Central memory CD8-positive, alpha-beta T cell (primary cell): ENCODE results near the gene HYAL1.

Experiments used
- ATAC-seq: fragments of 150-1000 bp; cut with Tn5 transposase; replicated peaks from 2 replicates; pipeline ENCODE4 v1.10.0; 2022; ENCODE audit warnings: mild to moderate bottlenecking, moderate FRiP score, moderate number of reproducible peaks; ENCODE audit not compliant: poor library complexity, severe bottlenecking; ENCODE audit errors: extremely low read depth
- DNase-seq, 2 donors: peaks; one replicate each; pipeline ENCODE4 v3.0.0; 2021; ENCODE audit warnings: low spot score in 2 of 2
- H3K27ac Mint-ChIP-seq: one replicate; pipeline ENCODE4 v1.8.0; 2022; ENCODE audit warnings: low read depth, mild to moderate bottlenecking, moderate library complexity, mixed read lengths
- H3K27me3 Mint-ChIP-seq: one replicate; pipeline ENCODE4 v1.8.0; 2022; ENCODE audit warnings: mixed read lengths
- H3K36me3 Mint-ChIP-seq: one replicate; pipeline ENCODE4 v1.8.0; 2022; ENCODE audit warnings: mild to moderate bottlenecking, moderate library complexity, mixed read lengths; ENCODE audit not compliant: insufficient read depth
- H3K4me1 Mint-ChIP-seq: one replicate; pipeline ENCODE4 v1.8.0; 2022; ENCODE audit warnings: mixed read lengths
- H3K4me3 Mint-ChIP-seq: one replicate; pipeline ENCODE4 v1.8.0; 2022; ENCODE audit warnings: mild to moderate bottlenecking, moderate library complexity, mixed read lengths
- H3K9me3 Mint-ChIP-seq: one replicate; pipeline ENCODE4 v1.8.0; 2022; ENCODE audit warnings: mixed read lengths

The HYAL1 gene

DNA sequence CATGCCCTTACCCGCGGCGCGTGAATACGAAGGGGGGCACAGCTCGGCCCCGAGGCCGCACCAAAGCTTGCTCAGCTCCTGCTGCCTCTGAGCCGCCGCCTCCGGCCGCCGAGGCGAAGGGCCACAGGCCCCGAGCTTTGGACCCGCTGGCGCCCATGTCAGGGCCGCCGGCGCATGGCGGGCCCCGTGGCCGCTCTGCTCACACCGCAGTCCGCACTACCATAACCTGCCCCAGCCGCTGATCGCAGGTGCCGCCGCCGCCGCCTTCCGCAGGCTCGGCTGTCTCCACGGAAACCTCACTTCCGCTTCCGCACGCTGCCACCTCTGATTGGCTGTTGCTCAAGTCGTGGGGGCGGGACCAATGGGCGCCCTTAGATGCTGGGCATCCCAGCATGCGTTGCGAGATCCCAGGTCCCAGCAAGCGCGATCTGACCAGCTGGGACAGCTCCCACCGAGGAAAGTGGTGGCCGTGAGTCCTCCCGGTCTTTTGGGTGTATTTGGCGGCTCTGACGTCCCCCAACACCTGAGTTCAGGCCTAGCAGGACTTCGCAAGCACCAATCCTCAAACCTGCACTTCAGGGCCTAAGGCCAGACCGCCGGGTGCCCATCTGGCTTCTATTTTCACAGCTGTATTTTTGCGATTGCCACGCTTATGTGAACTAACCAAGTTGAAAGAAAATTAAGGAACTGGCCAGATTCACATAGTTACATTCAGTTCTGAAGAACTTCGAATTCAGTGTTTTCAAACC is 24.7 kb upstream of the HYAL1 start, which contains the start of gene TUSC2:
Gene TUSC2, minus strand, starts transcription at position 281 of the 749 bp plus-strand sequence. Its CDS starts 124 bp downstream, at position 157.
- ATAC-seq (peak; percentile 97), DNase-seq (peak; percentile 89 to 91)
- H3K4me1 Mint-ChIP-seq = peaks cover 47% of the 10 kb centered on the region
- H3K9me3 Mint-ChIP-seq = no peaks in the 10 kb centered on the region
- H3K36me3 Mint-ChIP-seq = peaks cover 22% of the 10 kb centered on the region
- H3K4me3 Mint-ChIP-seq = peak within 1 kb of the TSS; percentile 82
- peak within 1 kb of the TSS; percentile 82 for H3K27ac Mint-ChIP-seq
- no peaks in the 10 kb centered on the region for H3K27me3 Mint-ChIP-seq

DNA sequence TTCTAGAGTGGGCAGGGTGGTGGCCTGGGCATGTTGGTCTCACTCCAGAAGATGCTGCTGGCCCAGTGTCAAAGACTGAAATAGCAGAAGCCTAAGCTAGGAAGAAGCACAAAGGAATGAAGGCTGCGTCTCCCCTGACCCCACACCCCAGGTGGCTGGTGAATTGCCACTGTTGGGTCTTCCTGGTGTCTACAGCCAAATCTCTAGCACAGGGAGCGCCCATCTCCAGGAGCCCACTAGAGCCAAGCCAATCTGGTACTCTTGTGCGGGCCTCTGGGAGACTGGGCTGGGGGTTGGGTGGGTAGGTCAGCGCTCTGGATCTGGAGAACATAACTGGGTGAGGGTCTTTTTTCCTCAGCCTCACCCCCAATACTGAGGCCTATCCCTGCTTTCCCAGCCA is 23.8 kb upstream of the HYAL1 start:
- H3K9me3 Mint-ChIP-seq = no peaks in the 10 kb centered on the region
- DNase-seq (no peak), ATAC-seq (no peak)
- H3K27me3 Mint-ChIP-seq = no peaks in the 10 kb centered on the region
- peak overlapping the region; percentile 82 for H3K4me3 Mint-ChIP-seq
- peaks cover 41% of the 10 kb centered on the region for H3K4me1 Mint-ChIP-seq
- peak overlapping the region; percentile 82 for H3K27ac Mint-ChIP-seq
- H3K36me3 Mint-ChIP-seq = peaks cover 17% of the 10 kb centered on the region

DNA sequence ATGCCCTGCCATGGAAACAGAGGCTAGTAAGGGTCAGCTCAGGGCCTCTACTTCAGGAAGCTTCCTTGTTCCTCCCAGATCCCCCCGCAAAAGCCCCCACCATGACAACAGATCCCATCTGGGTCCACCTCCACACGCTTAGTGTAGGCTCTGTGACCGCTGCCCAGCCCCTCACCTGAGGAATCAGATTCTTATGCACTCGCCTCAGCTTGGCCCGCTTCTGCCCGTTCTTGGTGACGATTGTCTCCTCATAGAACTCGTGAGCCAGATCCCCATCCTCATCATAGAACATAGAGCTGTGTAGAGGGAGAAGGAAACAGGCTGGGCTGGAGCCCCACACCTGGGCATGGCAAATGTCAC is 22.8 kb upstream of the HYAL1 start:
- Mint-ChIP-seq H3K27me3 (no peaks in the 10 kb centered on the region), H3K27ac (peak overlapping the region; percentile 55), H3K4me1 (peaks cover 39% of the 10 kb centered on the region), H3K9me3 (no peaks in the 10 kb centered on the region), H3K36me3 (peaks cover 14% of the 10 kb centered on the region), H3K4me3 (peak overlapping the region; percentile 82)
- DNase-seq (no peak), ATAC-seq (no peak)

DNA sequence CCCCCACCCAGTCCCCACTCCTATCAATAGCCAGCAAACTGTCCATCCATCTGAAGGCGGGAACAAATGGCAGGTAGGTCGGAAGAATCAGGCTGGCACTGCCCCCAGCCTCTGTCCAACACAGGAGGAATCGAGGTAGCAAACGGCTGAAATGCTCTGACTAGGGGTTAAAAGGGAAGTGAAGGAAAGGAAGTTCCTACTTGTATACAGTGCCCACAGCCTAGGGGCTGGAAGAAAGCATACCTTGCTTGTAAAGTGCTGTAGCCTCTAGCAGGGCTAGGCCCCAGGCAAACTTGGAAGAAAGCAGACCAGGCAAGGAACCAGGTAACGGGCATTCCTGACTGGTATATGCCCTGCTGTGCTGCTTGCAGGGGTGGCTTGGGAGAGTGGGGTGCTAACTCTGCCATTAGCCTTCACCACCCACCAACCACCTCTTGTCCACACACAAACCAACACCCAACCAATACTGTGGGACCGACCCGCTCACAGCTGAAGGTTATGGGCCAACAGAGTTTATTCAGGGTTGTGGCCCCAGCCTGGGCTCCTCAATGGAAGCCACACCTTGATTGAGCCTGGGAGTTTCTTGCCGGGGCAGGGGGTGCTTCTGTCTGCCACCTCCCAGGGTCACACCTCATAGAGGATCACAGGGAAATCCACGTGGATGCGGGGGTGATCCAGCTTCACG is 22.3 kb upstream of the HYAL1 start:
- ATAC-seq (no peak), DNase-seq (no peak)
- no peaks in the 10 kb centered on the region for H3K27me3 Mint-ChIP-seq
- peaks cover 13% of the 10 kb centered on the region for H3K36me3 Mint-ChIP-seq
- H3K4me3 Mint-ChIP-seq = no peak overlapping the region
- peaks cover 41% of the 10 kb centered on the region for H3K4me1 Mint-ChIP-seq
- H3K9me3 Mint-ChIP-seq = no peaks in the 10 kb centered on the region
- H3K27ac Mint-ChIP-seq = peak overlapping the region; percentile 55

DNA sequence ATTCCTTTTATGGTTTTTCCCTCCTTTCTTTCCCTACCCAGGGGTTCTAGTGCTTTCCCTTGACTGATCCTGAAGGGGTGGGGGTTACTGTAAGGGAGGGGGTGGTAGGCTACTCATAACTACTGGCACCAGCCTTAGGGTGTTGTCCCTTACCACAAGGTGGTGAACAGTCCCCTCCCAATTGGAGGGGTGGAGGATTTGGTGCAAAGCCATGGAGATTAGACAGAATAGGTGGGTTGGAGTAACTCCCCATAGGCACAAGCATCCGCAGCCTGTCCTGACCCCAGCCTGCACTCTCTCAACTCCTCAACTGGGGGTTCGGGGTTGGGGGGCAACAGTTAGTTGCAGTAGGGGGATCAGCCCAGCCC is 21.7 kb upstream of the HYAL1 start:
- Mint-ChIP-seq H3K9me3 (no peaks in the 10 kb centered on the region), H3K4me1 (peaks cover 46% of the 10 kb centered on the region), H3K4me3 (no peak overlapping the region), H3K36me3 (peaks cover 13% of the 10 kb centered on the region), H3K27ac (peak overlapping the region; percentile 29), H3K27me3 (no peaks in the 10 kb centered on the region)
- no peak for ATAC-seq
- DNase-seq = no peak

DNA sequence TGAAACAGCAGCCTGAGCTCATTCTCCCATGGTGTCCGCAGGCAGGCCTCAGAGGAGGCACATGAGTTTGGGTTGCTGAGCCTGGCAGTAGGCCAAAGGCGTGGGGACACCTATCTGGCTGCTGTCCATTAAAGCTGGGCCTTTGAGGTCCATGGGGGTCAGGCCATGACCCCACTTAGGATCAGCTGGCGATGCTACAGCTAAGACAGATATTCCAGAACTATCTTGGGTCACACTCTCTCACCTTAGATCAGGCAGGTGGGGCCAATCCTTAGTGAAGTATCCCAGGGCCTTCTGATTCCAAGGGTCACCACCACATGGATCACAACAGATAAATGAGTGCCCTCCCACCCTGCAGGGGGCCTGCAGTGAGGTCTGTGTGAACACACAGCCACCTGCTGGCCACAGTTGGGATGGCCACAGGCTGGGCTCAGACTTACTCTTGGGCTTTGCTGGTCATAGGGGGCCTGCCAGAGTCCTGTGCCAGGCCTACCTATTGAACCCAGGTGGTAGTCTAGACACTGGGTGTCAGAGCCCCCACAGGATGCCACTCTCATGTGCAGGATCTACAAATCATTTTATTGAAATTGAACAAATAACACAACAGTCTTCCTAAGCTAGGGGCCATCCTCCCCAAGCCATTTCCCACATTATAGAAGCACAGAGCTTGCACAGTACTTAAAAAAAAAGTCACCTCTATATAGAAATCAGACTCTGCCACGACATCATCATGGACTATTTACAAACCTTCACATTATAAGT is 21.2 kb upstream of the HYAL1 start:
- DNase-seq (peak in 1 of 2 donors; percentile 57), ATAC-seq (no peak)
- Mint-ChIP-seq H3K27me3 (no peaks in the 10 kb centered on the region), H3K36me3 (peaks cover 10% of the 10 kb centered on the region), H3K27ac (peak overlapping the region; percentile 29), H3K4me3 (no peak overlapping the region), H3K9me3 (no peaks in the 10 kb centered on the region), H3K4me1 (peaks cover 50% of the 10 kb centered on the region)

DNA sequence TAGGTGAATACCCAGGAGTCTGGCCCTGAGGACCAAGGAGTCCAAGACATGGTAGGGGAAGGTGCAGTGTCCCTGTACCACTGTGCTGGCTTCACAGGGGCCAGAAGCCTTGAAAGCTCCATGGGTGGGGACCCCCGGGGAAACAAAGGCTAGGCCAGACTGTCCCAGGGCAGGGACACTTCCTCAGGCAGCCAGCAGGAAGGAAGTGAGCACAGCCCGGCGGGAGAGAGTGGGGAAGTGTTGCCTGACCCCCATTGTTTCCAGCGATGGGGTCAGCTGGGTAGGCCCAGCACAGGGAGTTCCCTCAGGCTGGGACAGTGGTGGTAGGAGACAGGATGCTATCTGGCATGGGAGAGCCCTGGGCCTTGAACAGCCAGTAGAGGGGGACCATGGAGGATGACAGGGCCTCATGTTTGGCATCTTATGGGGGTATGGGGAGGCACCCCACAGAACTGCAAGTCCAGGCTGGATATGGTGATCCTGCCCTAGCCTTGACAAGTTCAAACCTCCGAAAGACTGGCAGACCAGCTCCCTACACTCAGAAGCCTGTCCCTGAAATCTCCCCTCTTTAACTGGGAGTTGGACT is 20.3 kb upstream of the HYAL1 start:
- ATAC-seq (no peak), DNase-seq (no peak)
- Mint-ChIP-seq H3K27me3 (no peaks in the 10 kb centered on the region), H3K9me3 (no peaks in the 10 kb centered on the region), H3K4me1 (peaks cover 54% of the 10 kb centered on the region), H3K36me3 (peaks cover 7% of the 10 kb centered on the region), H3K4me3 (no peak overlapping the region), H3K27ac (no peak overlapping the region)

DNA sequence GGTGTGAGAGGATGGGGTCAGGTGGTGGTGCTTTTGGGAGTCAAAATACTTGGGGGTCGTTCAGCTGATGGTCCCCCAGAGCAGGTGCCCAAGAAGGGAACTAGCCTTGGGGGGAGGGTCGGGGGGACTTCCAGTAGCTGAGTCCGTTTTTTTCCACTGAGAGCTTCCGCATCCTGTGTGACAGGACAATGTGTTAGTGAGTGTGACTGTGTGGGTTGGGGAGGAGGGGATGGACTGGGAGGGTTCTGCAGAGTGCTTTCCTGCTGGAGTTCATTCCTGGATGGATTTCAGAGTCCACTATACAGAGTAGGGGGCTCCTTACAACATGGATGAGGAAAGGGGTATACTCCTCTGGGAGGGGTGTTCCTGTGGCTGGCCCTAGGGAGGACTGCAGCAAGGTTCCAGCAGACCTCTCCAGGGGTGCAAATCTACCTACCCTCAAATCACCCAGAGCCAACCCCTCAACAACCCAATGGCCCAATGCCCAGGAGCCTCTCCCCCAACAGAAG is 19.8 kb upstream of the HYAL1 start:
- DNase-seq (no peak), ATAC-seq (no peak)
- no peak overlapping the region for H3K27ac Mint-ChIP-seq
- peaks cover 57% of the 10 kb centered on the region for H3K4me1 Mint-ChIP-seq
- peaks cover 5% of the 10 kb centered on the region for H3K36me3 Mint-ChIP-seq
- H3K4me3 Mint-ChIP-seq = no peak overlapping the region
- no peaks in the 10 kb centered on the region for H3K9me3 Mint-ChIP-seq
- H3K27me3 Mint-ChIP-seq = no peaks in the 10 kb centered on the region

DNA sequence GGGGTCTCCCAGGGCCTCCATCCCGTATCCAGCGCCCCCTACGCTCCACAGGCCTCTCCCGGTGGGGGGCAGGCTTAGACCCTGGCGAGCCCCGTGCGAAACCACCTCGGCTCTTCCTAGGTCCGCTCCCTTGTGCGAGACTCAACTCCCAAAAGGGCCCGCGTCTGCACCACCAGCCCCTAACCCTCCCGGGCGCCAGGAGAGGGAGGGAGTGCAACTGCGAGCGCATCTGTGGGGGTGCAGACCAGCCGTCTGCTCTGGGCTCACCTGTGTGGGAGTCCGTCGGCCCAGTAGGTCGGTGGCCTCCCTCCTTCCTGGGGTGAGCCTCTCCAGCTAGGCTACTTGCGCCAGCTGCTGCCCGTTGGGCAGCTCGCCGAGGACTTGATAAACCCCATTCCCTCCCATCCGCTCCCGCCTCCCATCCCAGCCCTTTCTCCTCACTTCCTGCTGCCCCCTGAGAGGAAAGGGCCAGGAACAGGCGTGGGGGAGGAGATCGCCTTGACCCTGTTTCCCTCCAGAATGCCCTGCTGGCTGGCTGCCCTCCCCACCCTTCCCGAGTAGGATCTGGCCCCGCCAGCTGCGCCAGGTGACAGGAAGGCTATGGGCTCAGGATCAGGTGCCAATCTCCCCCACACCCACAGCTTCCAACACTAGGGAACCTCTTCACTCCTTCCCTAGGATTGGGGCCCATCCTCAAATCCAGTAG is 19.2 kb upstream of the HYAL1 start, which contains the start of gene HYAL2:
Gene HYAL2, minus strand, starts transcription at position 360 of the 706 bp plus-strand sequence. CDS start 2,256 bp downstream, outside the sequence.
- DNase-seq = no peak
- peaks cover 55% of the 10 kb centered on the region for H3K4me1 Mint-ChIP-seq
- peaks cover 3% of the 10 kb centered on the region for H3K36me3 Mint-ChIP-seq
- H3K27ac Mint-ChIP-seq = peak within 1 kb of the TSS; percentile 83
- H3K4me3 Mint-ChIP-seq = peak within 1 kb of the TSS; percentile 85
- H3K27me3 Mint-ChIP-seq = no peaks in the 10 kb centered on the region
- no peak for ATAC-seq
- H3K9me3 Mint-ChIP-seq = no peaks in the 10 kb centered on the region

DNA sequence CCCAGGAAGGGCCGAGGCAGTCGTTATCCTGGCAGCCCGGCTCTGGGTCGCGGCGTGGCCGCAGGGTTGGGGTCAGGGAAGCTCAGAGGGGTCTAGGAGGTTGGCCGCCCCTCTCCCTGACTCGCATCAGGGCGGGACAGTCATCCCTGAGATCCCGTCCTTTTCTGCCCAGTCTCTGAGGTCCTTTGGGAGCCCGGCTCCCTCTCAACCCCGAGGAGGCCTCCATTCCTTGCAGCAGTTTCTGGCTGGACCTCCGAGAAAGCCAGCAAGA is 18.7 kb upstream of the HYAL1 start:
- no peaks in the 10 kb centered on the region for H3K9me3 Mint-ChIP-seq
- H3K4me1 Mint-ChIP-seq = peaks cover 52% of the 10 kb centered on the region
- ATAC-seq (no peak), DNase-seq (no peak)
- peak overlapping the region; percentile 83 for H3K27ac Mint-ChIP-seq
- no peaks in the 10 kb centered on the region for H3K27me3 Mint-ChIP-seq
- H3K4me3 Mint-ChIP-seq = peak overlapping the region; percentile 85
- H3K36me3 Mint-ChIP-seq = peaks cover 3% of the 10 kb centered on the region

DNA sequence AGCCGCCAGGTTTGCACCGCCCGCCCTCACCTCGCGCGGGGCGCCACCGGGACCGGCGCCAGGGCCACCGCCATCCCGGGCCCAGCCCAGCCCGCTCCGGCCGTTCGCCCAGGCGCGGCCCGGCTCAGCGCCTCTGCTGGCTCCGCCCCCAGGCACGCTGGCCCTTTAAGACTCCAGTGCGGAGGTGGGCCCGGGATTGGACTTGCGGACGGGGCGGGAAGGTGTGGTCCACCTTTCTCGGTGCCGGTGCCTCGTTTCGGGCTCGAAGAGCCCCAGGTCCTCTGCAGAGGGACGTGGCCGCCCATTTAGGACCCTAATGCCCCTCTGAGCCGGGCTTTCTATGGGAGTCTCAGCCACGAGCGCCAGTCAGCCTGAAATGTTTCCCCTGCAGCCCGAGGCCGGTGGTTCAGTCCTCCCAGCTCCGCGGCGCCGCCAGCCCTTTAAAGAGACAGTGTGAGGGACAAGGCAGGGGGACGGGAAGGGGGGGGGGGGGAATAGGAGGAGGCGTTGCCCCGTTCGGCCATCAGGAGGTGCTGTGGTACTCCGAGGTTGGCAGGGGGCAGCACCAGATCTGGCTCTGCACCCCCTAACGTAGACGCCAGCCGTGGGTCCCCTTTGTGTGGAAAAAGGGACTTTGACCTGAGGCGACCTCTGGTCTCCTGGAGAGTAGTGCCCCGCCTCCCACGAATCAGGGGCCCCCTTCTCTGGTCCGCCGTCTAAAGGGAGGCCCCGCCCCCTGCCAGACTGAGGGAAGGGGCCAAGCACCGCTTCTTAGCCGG is 18.2 kb upstream of the HYAL1 start:
- peaks cover 52% of the 10 kb centered on the region for H3K4me1 Mint-ChIP-seq
- ATAC-seq (peak; percentile 63), DNase-seq (peak; percentile 66)
- H3K9me3 Mint-ChIP-seq = no peaks in the 10 kb centered on the region
- H3K27me3 Mint-ChIP-seq = no peaks in the 10 kb centered on the region
- H3K36me3 Mint-ChIP-seq = peaks cover 3% of the 10 kb centered on the region
- H3K27ac Mint-ChIP-seq = peak overlapping the region; percentile 83
- H3K4me3 Mint-ChIP-seq = peak overlapping the region; percentile 85
